SU-DHL-6 (cell line): ENCODE measurements around the gene SH3PXD2B.

Experiments used
- H2AFZ ChIP-seq: fragments of 200-600 bp; sonication (generic); 2 replicates; pipeline ENCODE4 v1.6.1; 2014; ENCODE audit warnings: low read depth, mild to moderate bottlenecking, moderate library complexity, mixed read lengths, antibody characterized with exemption, low read length; ENCODE audit not compliant: severe bottlenecking
- H3F3A ChIP-seq: fragments of 200-600 bp; shearing (Covaris generic); 2 replicates; pipeline ENCODE4 v1.6.0; 2016; ENCODE audit warnings: antibody characterized with exemption, mild to moderate bottlenecking; ENCODE audit not compliant: insufficient read depth
- H3K27ac ChIP-seq: fragments of 200-600 bp; sonication (generic); 2 replicates; pipeline ENCODE4 v1.5.1; 2016; ENCODE audit warnings: low read depth, mild to moderate bottlenecking, low read length, moderate library complexity, mixed read lengths
- H3K27me3 ChIP-seq: fragments of 200-600 bp; sonication (generic), shearing (Covaris generic); 2 replicates; pipeline ENCODE4 v1.6.0; 2014; ENCODE audit warnings: mild to moderate bottlenecking, low read length
- H3K36me3 ChIP-seq: fragments of 200-600 bp; sonication (generic); 2 replicates; pipeline ENCODE4 v1.6.1; 2014; ENCODE audit warnings: mild to moderate bottlenecking, low read length, mixed read lengths
- H3K4me2 ChIP-seq: fragments of 300-600, 200-600 bp; shearing (Covaris generic), sonication (generic); 2 replicates; pipeline ENCODE4 v1.6.0; 2014; ENCODE audit warnings: low read length, low read depth, mild to moderate bottlenecking; ENCODE audit not compliant: poor library complexity, severe bottlenecking
- H3K4me3 ChIP-seq: fragments of 200-600 bp; sonication (generic); 2 replicates; pipeline ENCODE4 v1.5.1; 2014; ENCODE audit warnings: antibody characterized with exemption, low read length, mild to moderate bottlenecking, mixed read lengths; ENCODE audit not compliant: insufficient read depth, poor library complexity, severe bottlenecking
- H3K79me2 ChIP-seq: fragments of 200-600 bp; sonication (generic); 2 replicates; pipeline ENCODE4 v1.6.1; 2014; ENCODE audit warnings: mild to moderate bottlenecking, low read length, moderate library complexity; ENCODE audit not compliant: insufficient read depth
- H3K9ac ChIP-seq: fragments of 200-600 bp; sonication (generic); 2 replicates; pipeline ENCODE4 v1.7.0; 2014; ENCODE audit warnings: mild to moderate bottlenecking, low read length
- H3K9me2 ChIP-seq: fragments of 200-600 bp; sonication (generic); replicated peaks from 2 replicates; pipeline ENCODE4 v1.6.1; 2014; ENCODE audit warnings: low read length; ENCODE audit not compliant: insufficient read depth
- H3K9me3 ChIP-seq: fragments of 200-600 bp; sonication (generic); 2 replicates; pipeline ENCODE4 v1.6.1; 2014; ENCODE audit warnings: low read length, mixed read lengths; ENCODE audit not compliant: insufficient read depth
- H4K20me1 ChIP-seq: fragments of 200-600 bp; sonication (generic); 2 replicates; pipeline ENCODE4 v1.6.1; 2014; ENCODE audit warnings: low read depth, mild to moderate bottlenecking, antibody characterized with exemption, low read length, moderate library complexity, mixed read lengths
- EZH2phosphoT487 ChIP-seq: fragments of 200-600 bp; sonication (generic), shearing (Covaris generic); conservative IDR thresholded peaks from 2 replicates; pipeline ENCODE4 v1.6.1; 2018; ENCODE audit warnings: mild to moderate bottlenecking, antibody characterized with exemption, low read length, moderate library complexity, mixed read lengths
- TF ChIP-seq, protein P1 (sequence below): fragments of 200-600 bp; sonication (generic); IDR thresholded peaks from one replicate; pipeline ENCODE4 v1.5.1; 2017; ENCODE audit warnings: antibody characterized with exemption, mild to moderate bottlenecking, low read length, moderate library complexity; ENCODE audit not compliant: insufficient read depth, poor library complexity, severe bottlenecking

SH3PXD2B gene

DNA sequence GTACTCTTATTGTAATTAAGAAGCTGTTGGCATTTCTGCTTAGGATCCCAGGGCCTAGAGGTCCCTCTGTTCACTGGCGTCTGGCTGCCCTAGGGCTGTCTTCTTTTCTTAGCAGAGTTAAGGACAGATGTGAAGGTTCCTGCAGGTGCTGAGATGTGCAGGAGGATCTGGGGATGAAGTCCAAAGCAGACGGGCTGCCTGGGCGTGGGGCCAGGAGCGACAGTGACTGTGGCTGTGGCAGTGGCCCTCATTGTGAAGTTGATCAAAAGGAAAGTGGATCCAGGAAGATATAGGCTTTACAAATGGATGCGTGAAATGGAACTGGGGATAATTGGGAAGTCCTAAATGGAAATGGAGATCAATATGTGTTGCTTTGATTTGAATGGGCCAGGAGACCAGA, 19.1 kb upstream of the SH3PXD2B start:
- Histone ChIP-seq H3K27me3 (no peaks in the 10 kb centered on the region), H3F3A (no peaks in the 10 kb centered on the region), H3K79me2 (no peaks in the 10 kb centered on the region), H3K9ac (no peak overlapping the region), H4K20me1 (no peaks in the 10 kb centered on the region), H3K36me3 (no peaks in the 10 kb centered on the region), H3K9me3 (no peaks in the 10 kb centered on the region), H3K4me2 (no peak overlapping the region), H3K4me3 (no peak overlapping the region), H2AFZ (no peak overlapping the region), H3K9me2 (no peaks in the 10 kb centered on the region), H3K27ac (no peak overlapping the region)
- no peak for TF ChIP-seq EZH2phosphoT487
- TF ChIP-seq, protein P1, sequence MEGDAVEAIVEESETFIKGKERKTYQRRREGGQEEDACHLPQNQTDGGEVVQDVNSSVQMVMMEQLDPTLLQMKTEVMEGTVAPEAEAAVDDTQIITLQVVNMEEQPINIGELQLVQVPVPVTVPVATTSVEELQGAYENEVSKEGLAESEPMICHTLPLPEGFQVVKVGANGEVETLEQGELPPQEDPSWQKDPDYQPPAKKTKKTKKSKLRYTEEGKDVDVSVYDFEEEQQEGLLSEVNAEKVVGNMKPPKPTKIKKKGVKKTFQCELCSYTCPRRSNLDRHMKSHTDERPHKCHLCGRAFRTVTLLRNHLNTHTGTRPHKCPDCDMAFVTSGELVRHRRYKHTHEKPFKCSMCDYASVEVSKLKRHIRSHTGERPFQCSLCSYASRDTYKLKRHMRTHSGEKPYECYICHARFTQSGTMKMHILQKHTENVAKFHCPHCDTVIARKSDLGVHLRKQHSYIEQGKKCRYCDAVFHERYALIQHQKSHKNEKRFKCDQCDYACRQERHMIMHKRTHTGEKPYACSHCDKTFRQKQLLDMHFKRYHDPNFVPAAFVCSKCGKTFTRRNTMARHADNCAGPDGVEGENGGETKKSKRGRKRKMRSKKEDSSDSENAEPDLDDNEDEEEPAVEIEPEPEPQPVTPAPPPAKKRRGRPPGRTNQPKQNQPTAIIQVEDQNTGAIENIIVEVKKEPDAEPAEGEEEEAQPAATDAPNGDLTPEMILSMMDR = no peak

DNA sequence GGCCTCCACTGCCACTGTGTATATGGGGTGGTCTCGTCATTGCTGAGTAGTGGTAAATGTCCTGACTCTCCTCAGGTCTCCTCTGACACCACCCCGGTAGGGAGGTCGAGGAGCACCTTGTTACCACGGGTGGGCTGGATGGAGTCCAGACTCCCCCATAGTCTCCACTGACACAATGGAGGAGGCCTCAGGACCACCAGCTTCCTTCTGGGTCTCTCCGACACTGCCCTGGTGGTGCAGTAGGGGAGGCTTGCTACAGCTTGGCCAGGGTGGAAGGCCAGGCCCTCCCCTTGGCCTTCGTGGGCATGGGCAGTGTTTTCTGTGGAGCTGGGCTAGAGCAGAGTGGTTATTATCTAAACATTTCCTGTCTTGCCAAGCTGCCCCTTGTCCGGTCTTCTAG, 15.4 kb upstream of the SH3PXD2B start:
- Histone ChIP-seq H3K79me2 (no peaks in the 10 kb centered on the region), H3K9me2 (no peaks in the 10 kb centered on the region), H3K4me3 (no peak overlapping the region), H3K27me3 (no peaks in the 10 kb centered on the region), H3K9ac (no peak overlapping the region), H3K27ac (no peak overlapping the region), H3F3A (no peaks in the 10 kb centered on the region), H3K36me3 (no peaks in the 10 kb centered on the region), H4K20me1 (no peaks in the 10 kb centered on the region), H3K9me3 (no peaks in the 10 kb centered on the region), H3K4me2 (no peak overlapping the region), H2AFZ (no peak overlapping the region)
- no peak for TF ChIP-seq EZH2phosphoT487
- TF ChIP-seq, protein P1 = no peak

DNA sequence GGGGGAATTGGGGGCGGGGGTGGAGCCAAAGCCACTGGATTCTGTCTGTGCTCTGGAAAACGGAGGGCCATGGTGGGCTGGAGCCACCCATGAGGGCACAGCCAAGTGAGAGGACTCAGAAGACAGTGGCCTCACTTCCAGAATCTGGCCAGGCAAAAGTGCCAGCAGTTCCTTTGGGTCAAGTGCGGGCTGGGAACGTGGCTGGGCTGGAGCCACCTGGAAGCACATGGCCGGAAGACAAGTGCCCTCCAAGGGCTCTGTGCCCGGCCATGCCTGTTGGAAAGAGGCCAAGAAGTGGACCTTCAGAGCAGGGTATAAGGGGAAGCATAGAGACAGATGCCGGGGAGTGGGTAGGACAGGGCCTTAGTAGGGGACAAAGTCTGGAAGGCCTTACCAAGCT, 11.7 kb upstream of the SH3PXD2B start:
- no peak overlapping the region for H3K27ac ChIP-seq
- H4K20me1 ChIP-seq = no peaks in the 10 kb centered on the region
- H3K4me2 ChIP-seq = no peak overlapping the region
- no peaks in the 10 kb centered on the region for H3K27me3 ChIP-seq
- no peak overlapping the region for H3K9ac ChIP-seq
- no peaks in the 10 kb centered on the region for H3K36me3 ChIP-seq
- no peaks in the 10 kb centered on the region for H3F3A ChIP-seq
- H2AFZ ChIP-seq = no peak overlapping the region
- TF ChIP-seq, protein P1 = no peak
- no peak for TF ChIP-seq EZH2phosphoT487
- H3K9me3 ChIP-seq = no peaks in the 10 kb centered on the region
- H3K9me2 ChIP-seq = no peaks in the 10 kb centered on the region
- no peaks in the 10 kb centered on the region for H3K79me2 ChIP-seq
- no peak overlapping the region for H3K4me3 ChIP-seq

DNA sequence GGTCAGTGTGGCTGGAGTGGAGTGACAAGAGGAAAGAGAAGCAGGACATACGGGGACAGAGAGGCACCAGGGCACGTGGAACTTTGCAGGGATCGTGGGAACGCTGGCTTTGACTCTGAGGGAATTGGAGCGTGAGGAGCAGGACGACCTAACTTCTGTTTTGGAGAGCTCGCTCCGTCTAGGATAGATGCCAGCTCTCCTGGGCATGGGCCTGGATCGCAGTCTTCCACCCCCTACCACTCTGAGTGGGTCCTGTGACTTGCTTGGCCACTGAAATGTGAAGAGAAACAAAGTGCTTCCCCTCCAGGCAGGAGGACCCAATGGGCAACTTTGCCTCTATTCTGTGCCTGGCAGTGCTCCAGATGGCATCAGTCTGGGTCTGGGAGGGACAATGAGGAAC, 8.7 kb upstream of the SH3PXD2B start:
- Histone ChIP-seq H3K9me2 (no peaks in the 10 kb centered on the region), H3F3A (no peaks in the 10 kb centered on the region), H3K4me2 (no peak overlapping the region), H3K27ac (no peak overlapping the region), H3K9me3 (no peaks in the 10 kb centered on the region), H3K9ac (no peak overlapping the region), H3K27me3 (no peaks in the 10 kb centered on the region), H3K36me3 (no peaks in the 10 kb centered on the region), H4K20me1 (no peaks in the 10 kb centered on the region), H3K4me3 (no peak overlapping the region), H3K79me2 (no peaks in the 10 kb centered on the region), H2AFZ (no peak overlapping the region)
- no peak for TF ChIP-seq EZH2phosphoT487
- TF ChIP-seq, protein P1 = no peak
